Measurements from ENCODE around the gene MYBPC2. TPM values are rescaled to one million over a fixed set of nuclear protein-coding genes. Genes with fewer than 3 reads are reported as not detected.
A peak's percentile ranks its signal among the peaks of the same experiment; 100 is the strongest.

The MYBPC2 gene
- polyA plus RNA-seq, 3 donors from 2014 or later, result not detected

DNA sequence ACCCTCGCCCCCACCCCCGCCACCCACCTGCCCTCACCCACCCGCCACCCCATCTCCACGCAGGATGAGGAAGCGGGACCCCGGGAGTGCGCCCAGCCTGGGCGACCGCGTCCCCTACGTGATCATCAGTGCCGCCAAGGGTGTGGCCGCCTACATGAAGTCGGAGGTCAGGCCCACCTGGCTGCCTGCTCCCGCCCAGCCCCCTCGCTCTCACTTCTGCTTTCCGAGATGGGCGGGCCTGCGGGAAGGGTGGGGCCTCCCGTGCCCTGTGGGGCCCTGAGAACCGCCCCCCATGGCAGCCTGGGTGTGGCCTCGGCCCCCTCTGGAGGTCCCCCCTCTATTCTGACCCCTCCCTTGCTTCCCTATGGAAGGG lies 17.0 kb upstream of the MYBPC2 start:
- Mint-ChIP-seq H3K27me3 (ENCODE audit: low read depth in 3 of 3) (peaks cover 0 to 12% (median 10%) of the 10 kb centered on the region in 3 donors), H3K36me3 (no peaks in the 10 kb centered on the region), H3K9me3 (peaks cover 0 to 1% (median 0%) of the 10 kb centered on the region in 6 donors), H3K27ac (no peak overlapping the region), H3K4me1 (peaks cover 9 to 14% of the 10 kb centered on the region in 2 donors), H3K4me3 (no peak overlapping the region)
- no peak for DNase-seq

GRCh38 chr19:50416034-50416977 lies 16.4 kb upstream of the MYBPC2 start:
- Mint-ChIP-seq H3K4me1 (peaks cover 9 to 14% of the 10 kb centered on the region in 2 donors), H3K27me3 (ENCODE audit: low read depth in 3 of 3) (peaks cover 0 to 17% (median 11%) of the 10 kb centered on the region in 3 donors), H3K36me3 (no peaks in the 10 kb centered on the region), H3K9me3 (peaks cover 0 to 1% (median 0%) of the 10 kb centered on the region in 6 donors), H3K4me3 (no peak overlapping the region), H3K27ac (no peak overlapping the region)
- DNase-seq, result no peak

GRCh38 chr19:50417111-50418081 lies 15.3 kb upstream of the MYBPC2 start:
- H3K9me3 Mint-ChIP-seq, result peaks cover 0 to 1% (median 0%) of the 10 kb centered on the region in 6 donors
- H3K4me3 Mint-ChIP-seq, result no peak overlapping the region
- peaks cover 0 to 17% (median 11%) of the 10 kb centered on the region in 3 donors for H3K27me3 Mint-ChIP-seq (ENCODE audit: low read depth in 3 of 3)
- H3K4me1 Mint-ChIP-seq, result peaks cover 9 to 14% of the 10 kb centered on the region in 2 donors
- no peak overlapping the region for H3K27ac Mint-ChIP-seq
- DNase-seq, result no peak
- H3K36me3 Mint-ChIP-seq, result no peaks in the 10 kb centered on the region

DNA sequence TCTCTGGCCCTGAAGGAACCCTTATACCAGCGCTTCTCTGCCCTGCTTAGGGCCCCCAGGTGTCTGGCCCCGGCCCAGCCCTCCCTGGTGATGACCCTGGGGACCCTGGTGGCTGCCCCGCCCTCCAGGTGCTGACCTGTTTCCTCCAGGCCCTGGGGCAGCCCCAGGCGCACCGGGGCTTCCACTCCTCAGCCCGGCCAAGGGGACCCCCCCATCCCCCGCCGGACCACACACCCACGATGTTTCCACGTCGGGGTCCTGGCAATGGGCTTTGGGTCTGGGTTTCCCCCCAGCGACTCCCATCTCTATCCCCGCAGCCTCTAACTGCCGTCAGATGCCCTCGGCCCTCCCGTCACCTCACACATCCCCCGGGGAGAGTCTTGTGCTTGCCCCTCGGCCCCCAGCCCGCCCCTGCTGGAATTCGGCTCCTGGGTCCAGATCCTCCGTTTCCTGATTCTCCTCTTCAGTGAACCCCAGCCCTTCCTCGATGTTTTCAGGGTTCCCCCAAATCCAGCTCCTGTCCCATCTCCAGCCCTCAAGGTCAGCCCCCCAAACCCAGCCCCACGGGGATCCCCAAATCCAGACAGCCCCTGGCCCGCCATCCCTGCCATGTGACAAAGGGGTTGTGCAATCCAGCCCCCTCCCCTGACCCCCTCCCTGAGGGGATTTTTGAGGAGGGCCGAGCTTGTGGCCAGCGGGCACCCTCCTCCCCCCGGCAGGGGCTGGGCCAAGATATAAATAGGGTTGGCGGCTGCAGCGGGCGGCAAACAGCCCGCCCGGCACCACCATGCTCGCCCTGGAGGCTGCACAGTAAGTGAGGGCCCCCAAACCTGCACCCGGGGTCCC lies 14.3 kb upstream of the MYBPC2 start, which contains the start of gene SPIB:
Gene SPIB, plus strand, starts transcription at position 763 of the 846 bp plus-strand sequence. Its CDS starts 25 bp downstream, at position 788.
- H3K4me1 Mint-ChIP-seq, result peaks cover 9 to 14% of the 10 kb centered on the region in 2 donors
- peaks cover 0 to 17% (median 10%) of the 10 kb centered on the region in 3 donors for H3K27me3 Mint-ChIP-seq (ENCODE audit: low read depth in 3 of 3)

GRCh38 chr19:50419022-50419579 lies 13.6 kb upstream of the MYBPC2 start:
- peaks cover 1 to 17% (median 10%) of the 10 kb centered on the region in 3 donors for H3K27me3 Mint-ChIP-seq (ENCODE audit: low read depth in 3 of 3)
- H3K4me3 Mint-ChIP-seq, result peak overlapping the region in 2 of 5 donors; percentile 3 to 9
- no peaks in the 10 kb centered on the region for H3K36me3 Mint-ChIP-seq
- H3K27ac Mint-ChIP-seq, result peak overlapping the region in 1 of 6 donors; percentile 78
- DNase-seq, result no peak
- peaks cover 9 to 14% of the 10 kb centered on the region in 2 donors for H3K4me1 Mint-ChIP-seq
- peaks cover 0 to 1% (median 0%) of the 10 kb centered on the region in 6 donors for H3K9me3 Mint-ChIP-seq

More for the DNA sequence above, 14.3 kb upstream of the MYBPC2 start, which contains the start of gene SPIB:
- peaks cover 0 to 1% (median 0%) of the 10 kb centered on the region in 6 donors for H3K9me3 Mint-ChIP-seq
- peak within 1 kb of the TSS in 1 of 6 donors; percentile 78 for H3K27ac Mint-ChIP-seq
- no peak for DNase-seq
- peak within 1 kb of the TSS in 2 of 5 donors; percentile 3 to 9 for H3K4me3 Mint-ChIP-seq
- no peaks in the 10 kb centered on the region for H3K36me3 Mint-ChIP-seq

GRCh38 chr19:50419580-50420035 lies 13.1 kb upstream of the MYBPC2 start:
- H3K4me3 Mint-ChIP-seq, result peak overlapping the region in 1 of 5 donors; percentile 3
- no peak overlapping the region for H3K27ac Mint-ChIP-seq
- H3K4me1 Mint-ChIP-seq, result peaks cover 9 to 14% of the 10 kb centered on the region in 2 donors
- H3K27me3 Mint-ChIP-seq (ENCODE audit: low read depth in 3 of 3), result peaks cover 1 to 17% (median 10%) of the 10 kb centered on the region in 3 donors
- peaks cover 0 to 1% (median 0%) of the 10 kb centered on the region in 6 donors for H3K9me3 Mint-ChIP-seq
- DNase-seq, result no peak
- H3K36me3 Mint-ChIP-seq, result no peaks in the 10 kb centered on the region

DNA sequence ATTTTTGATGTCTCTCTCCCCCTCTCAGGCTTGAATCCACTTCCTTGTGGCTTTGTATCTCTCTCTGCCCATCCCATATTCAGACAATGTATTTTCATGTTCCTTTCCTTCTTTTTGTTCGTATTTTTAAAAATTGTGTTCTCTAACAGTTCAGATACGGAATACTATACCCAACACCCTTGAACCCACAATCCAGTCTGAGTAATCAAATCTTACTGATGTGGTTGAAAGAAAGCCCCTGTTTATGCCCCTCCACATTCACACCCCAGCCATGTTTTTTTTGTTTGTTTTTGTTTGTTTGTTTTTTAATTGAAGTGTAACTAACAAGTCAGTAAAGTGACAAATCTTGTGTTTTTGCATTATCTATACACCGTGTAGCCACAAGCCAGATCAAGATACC lies 12.6 kb upstream of the MYBPC2 start:
- H3K9me3 Mint-ChIP-seq, result peaks cover 0 to 1% (median 0%) of the 10 kb centered on the region in 6 donors
- peaks cover 1 to 17% (median 10%) of the 10 kb centered on the region in 3 donors for H3K27me3 Mint-ChIP-seq (ENCODE audit: low read depth in 3 of 3)
- H3K36me3 Mint-ChIP-seq, result no peaks in the 10 kb centered on the region
- H3K4me1 Mint-ChIP-seq, result peaks cover 7 to 14% of the 10 kb centered on the region in 2 donors
- H3K27ac Mint-ChIP-seq, result no peak overlapping the region
- DNase-seq, result no peak
- H3K4me3 Mint-ChIP-seq, result no peak overlapping the region

GRCh38 chr19:50420808-50421207 lies 11.9 kb upstream of the MYBPC2 start:
- Mint-ChIP-seq H3K27me3 (ENCODE audit: low read depth in 3 of 3) (peaks cover 1 to 17% (median 10%) of the 10 kb centered on the region in 3 donors), H3K27ac (no peak overlapping the region), H3K4me1 (peaks cover 7 to 14% of the 10 kb centered on the region in 2 donors), H3K36me3 (no peaks in the 10 kb centered on the region), H3K4me3 (no peak overlapping the region), H3K9me3 (peaks cover 0 to 1% (median 0%) of the 10 kb centered on the region in 6 donors)
- no peak for DNase-seq

GRCh38 chr19:50422397-50423278 lies 10.1 kb upstream of the MYBPC2 start:
- Mint-ChIP-seq H3K4me3 (peak overlapping the region in 1 of 5 donors; percentile 30), H3K27me3 (ENCODE audit: low read depth in 3 of 3) (peaks cover 1 to 19% (median 10%) of the 10 kb centered on the region in 3 donors), H3K36me3 (no peaks in the 10 kb centered on the region)

DNA sequence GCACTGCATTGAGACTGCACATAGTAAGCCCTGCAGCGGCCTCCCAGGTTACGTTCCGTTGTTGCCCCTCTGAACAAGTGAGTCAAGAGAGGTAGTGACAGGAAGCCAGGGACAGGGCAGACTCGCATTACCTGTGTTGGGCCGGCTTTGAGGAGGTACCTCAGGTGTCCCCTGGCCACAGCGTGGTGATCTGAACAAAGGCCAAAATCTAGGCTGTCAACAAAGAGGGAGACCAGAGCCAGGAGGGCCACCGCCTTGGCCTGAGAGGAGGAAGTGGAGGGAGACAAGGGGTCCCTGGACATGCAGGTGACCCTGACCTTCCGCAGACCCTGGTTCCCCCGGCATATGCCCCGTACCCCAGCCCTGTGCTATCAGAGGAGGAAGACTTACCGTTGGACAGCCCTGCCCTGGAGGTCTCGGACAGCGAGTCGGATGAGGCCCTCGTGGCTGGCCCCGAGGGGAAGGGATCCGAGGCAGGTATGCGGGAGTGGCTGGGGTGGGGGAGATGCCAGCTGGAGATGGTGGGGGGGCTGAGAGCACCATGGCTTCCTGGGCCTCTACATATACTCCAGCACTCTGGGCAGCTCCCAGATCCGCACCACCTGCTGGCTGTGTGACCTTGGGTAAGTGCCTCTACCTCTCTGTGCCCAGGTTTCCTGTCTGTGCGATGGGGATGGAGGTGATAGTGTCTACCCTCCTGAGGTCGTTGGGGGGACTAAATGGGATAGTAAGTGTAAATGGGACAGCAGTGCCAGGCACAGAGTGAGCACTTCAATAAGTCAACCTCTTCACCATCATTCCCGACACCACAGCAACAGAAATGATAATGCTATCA lies 9.2 kb upstream of the MYBPC2 start:
- Mint-ChIP-seq H3K9me3 (peaks cover 0 to 1% (median 0%) of the 10 kb centered on the region in 6 donors), H3K27me3 (ENCODE audit: low read depth in 3 of 3) (peaks cover 1 to 19% (median 10%) of the 10 kb centered on the region in 3 donors), H3K4me1 (peaks cover 7 to 14% of the 10 kb centered on the region in 2 donors), H3K27ac (no peak overlapping the region), H3K36me3 (no peaks in the 10 kb centered on the region), H3K4me3 (no peak overlapping the region)
- no peak for DNase-seq

More at GRCh38 chr19:50422397-50423278, 10.1 kb upstream of the MYBPC2 start:
- H3K4me1 Mint-ChIP-seq, result peaks cover 7 to 14% of the 10 kb centered on the region in 2 donors
- H3K9me3 Mint-ChIP-seq, result peaks cover 0 to 1% (median 0%) of the 10 kb centered on the region in 6 donors
- H3K27ac Mint-ChIP-seq, result no peak overlapping the region
- DNase-seq, result no peak

DNA sequence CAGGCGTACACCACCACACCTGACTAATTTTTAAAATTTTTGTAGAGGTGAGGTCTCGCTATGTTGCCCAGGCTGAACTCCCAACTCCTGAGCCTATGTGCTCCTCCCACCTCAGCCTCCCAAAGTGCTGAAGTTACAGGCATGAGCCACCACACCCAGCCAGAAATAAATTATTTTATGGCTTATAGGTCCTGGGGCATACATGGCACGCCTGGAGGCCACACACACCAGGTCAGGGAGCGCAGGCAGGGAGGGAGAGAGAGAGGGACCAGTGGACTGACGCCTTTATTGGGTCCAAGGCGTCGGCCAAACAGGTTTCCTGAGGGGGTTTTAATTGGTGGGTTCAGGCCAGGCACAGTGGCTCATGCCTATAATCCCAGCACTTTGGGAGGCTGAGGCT lies 7.1 kb upstream of the MYBPC2 start:
- H3K36me3 Mint-ChIP-seq, result no peaks in the 10 kb centered on the region
- H3K9me3 Mint-ChIP-seq, result no peaks in the 10 kb centered on the region
- peaks cover 3 to 12% (median 3%) of the 10 kb centered on the region in 3 donors for H3K27me3 Mint-ChIP-seq (ENCODE audit: low read depth in 3 of 3)
- H3K27ac Mint-ChIP-seq, result no peak overlapping the region
- no peak for DNase-seq
- no peak overlapping the region for H3K4me3 Mint-ChIP-seq
- peaks cover 0 to under 1% of the 10 kb centered on the region in 2 donors for H3K4me1 Mint-ChIP-seq
